Nephron progenitor cell (in vitro differentiated cells): ENCODE measurements around the gene SPATA6L.
"Not testable (repeated sequence)": the region's sequence is repeated elsewhere in the genome, so short reads cannot be mapped to it uniquely, and the experiment has no call there.

ENCODE experiments used
- DNase-seq: peaks from one replicate; pipeline ENCODE4 v3.0.0; 2021
- H3K27ac Mint-ChIP-seq: 2 replicates; pipeline ENCODE4 v1.8.0; 2021; ENCODE audit warnings: mild to moderate bottlenecking, moderate library complexity, mixed read lengths
- H3K27me3 Mint-ChIP-seq: 2 replicates; pipeline ENCODE4 v1.8.0; 2021; ENCODE audit warnings: mild to moderate bottlenecking, low read depth, mixed read lengths; ENCODE audit not compliant: poor library complexity
- H3K36me3 Mint-ChIP-seq: 2 replicates; pipeline ENCODE4 v1.8.0; 2021; ENCODE audit warnings: low read depth, mixed read lengths
- H3K4me1 Mint-ChIP-seq: 2 replicates; pipeline ENCODE4 v1.8.0; 2021; ENCODE audit warnings: mixed read lengths
- H3K4me3 Mint-ChIP-seq: 2 replicates; pipeline ENCODE4 v1.8.0; 2021; ENCODE audit warnings: mild to moderate bottlenecking, moderate library complexity, mixed read lengths
- H3K9me3 Mint-ChIP-seq: 2 replicates; pipeline ENCODE4 v1.8.0; 2021; ENCODE audit warnings: mild to moderate bottlenecking, moderate library complexity, mixed read lengths
- TF ChIP-seq, protein P1 (sequence below): fragments of 200-600 bp; sonication (generic); IDR thresholded peaks from 2 replicates; pipeline ENCODE4 v1.5.0; 2021; ENCODE audit warnings: antibody characterized with exemption

SPATA6L gene

DNA sequence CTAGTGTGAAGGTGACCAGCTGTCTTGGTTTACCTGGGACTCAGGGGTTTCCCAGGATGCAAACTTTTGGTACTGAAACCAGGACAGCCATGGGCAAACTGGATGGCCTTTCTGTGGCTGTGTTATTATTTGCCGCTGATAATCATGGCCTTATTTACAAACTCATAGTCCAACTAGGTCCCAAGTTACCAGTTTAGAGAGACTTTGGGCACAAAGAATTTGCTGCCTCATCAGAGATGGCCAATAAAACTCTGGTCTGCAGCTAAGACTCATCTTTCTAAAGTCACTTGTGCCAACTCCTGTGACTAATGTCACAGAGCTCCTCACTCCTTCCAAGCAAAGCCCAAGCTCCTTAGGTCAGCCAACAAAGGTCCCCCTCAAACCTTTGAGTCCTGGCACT, 51.7 kb downstream of the SPATA6L start:
- H3K4me1 Mint-ChIP-seq = peaks cover 13% of the 10 kb centered on the region
- H3K27ac Mint-ChIP-seq = no peak overlapping the region
- H3K9me3 Mint-ChIP-seq = peaks cover 6% of the 10 kb centered on the region
- no peak for DNase-seq
- H3K27me3 Mint-ChIP-seq = no peaks in the 10 kb centered on the region
- no peak overlapping the region for H3K4me3 Mint-ChIP-seq
- no peaks in the 10 kb centered on the region for H3K36me3 Mint-ChIP-seq
- TF ChIP-seq, protein P1, sequence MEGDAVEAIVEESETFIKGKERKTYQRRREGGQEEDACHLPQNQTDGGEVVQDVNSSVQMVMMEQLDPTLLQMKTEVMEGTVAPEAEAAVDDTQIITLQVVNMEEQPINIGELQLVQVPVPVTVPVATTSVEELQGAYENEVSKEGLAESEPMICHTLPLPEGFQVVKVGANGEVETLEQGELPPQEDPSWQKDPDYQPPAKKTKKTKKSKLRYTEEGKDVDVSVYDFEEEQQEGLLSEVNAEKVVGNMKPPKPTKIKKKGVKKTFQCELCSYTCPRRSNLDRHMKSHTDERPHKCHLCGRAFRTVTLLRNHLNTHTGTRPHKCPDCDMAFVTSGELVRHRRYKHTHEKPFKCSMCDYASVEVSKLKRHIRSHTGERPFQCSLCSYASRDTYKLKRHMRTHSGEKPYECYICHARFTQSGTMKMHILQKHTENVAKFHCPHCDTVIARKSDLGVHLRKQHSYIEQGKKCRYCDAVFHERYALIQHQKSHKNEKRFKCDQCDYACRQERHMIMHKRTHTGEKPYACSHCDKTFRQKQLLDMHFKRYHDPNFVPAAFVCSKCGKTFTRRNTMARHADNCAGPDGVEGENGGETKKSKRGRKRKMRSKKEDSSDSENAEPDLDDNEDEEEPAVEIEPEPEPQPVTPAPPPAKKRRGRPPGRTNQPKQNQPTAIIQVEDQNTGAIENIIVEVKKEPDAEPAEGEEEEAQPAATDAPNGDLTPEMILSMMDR = no peak

GRCh38 chr9:4606033-4606432, 60.2 kb downstream of the SPATA6L start:
- not testable (repeated sequence) for DNase-seq, H3K27me3 Mint-ChIP-seq, H3K36me3 Mint-ChIP-seq, H3K4me3 Mint-ChIP-seq, H3K27ac Mint-ChIP-seq, H3K9me3 Mint-ChIP-seq, H3K4me1 Mint-ChIP-seq

GRCh38 chr9:4604678-4605095, 61.6 kb downstream of the SPATA6L start:
- peaks cover 11% of the 10 kb centered on the region for H3K27me3 Mint-ChIP-seq
- peaks cover 7% of the 10 kb centered on the region for H3K9me3 Mint-ChIP-seq
- H3K4me1 Mint-ChIP-seq = no peaks in the 10 kb centered on the region
- no peak overlapping the region for H3K27ac Mint-ChIP-seq
- DNase-seq = peak; percentile 65
- H3K36me3 Mint-ChIP-seq = no peaks in the 10 kb centered on the region
- H3K4me3 Mint-ChIP-seq = no peak overlapping the region
- TF ChIP-seq, protein P1 = peak; percentile 59

DNA sequence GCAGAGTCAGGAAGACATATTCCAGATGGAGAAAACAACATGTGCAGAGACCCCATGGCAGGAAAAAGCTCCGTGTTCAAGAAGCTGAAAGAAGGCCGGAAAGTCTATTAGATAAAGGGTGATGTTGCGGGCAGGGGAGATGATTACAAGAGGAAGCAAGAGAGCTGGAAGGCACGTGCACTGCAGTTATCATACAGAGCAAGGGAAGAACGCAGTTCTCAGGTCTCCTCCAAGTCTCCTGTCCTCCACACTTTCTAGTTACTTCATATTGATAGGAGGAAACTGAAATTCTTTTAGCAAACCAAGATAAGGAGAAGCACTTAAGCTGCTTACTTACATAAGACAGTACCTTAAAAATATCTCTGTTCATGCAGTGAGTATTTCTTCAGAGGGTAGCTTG, 62.5 kb downstream of the SPATA6L start:
- Mint-ChIP-seq H3K4me1 (no peaks in the 10 kb centered on the region), H3K36me3 (no peaks in the 10 kb centered on the region), H3K27me3 (peaks cover 11% of the 10 kb centered on the region), H3K27ac (no peak overlapping the region), H3K9me3 (peaks cover 4% of the 10 kb centered on the region), H3K4me3 (no peak overlapping the region)
- TF ChIP-seq, protein P1 = no peak
- DNase-seq = no peak

DNA sequence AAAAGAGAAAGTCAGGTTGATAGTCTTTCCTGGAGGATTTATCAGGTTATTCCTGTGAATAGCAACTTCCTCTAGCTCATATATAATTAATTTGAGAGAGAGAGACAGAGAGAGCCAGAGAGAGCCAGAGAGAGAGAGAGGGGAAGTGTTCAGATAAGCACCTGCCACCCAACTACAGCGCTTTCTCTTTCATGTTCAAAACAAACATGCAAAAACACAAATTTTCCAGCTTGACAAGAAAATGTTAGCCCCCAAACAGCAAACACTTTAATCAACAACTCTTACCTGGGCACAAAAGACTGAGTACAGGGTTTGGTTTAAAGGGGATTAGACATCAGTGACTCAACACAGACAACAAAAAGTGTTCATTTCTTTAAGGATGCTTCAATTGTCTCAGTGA, 65.9 kb downstream of the SPATA6L start:
- Mint-ChIP-seq H3K4me3 (no peak overlapping the region), H3K4me1 (peaks cover 13% of the 10 kb centered on the region), H3K9me3 (peaks cover 4% of the 10 kb centered on the region), H3K27ac (no peak overlapping the region), H3K36me3 (no peaks in the 10 kb centered on the region), H3K27me3 (peaks cover 14% of the 10 kb centered on the region)
- TF ChIP-seq, protein P1 = no peak
- DNase-seq = no peak

- peak overlapping the region; percentile 84 for H3K27ac Mint-ChIP-seq
Observed at GRCh38 chr9:4596165-4596922, 69.9 kb downstream of the SPATA6L start.

More at GRCh38 chr9:4596165-4596922, 69.9 kb downstream of the SPATA6L start:
- no peaks in the 10 kb centered on the region for H3K36me3 Mint-ChIP-seq
- H3K4me1 Mint-ChIP-seq = peaks cover 22% of the 10 kb centered on the region
- TF ChIP-seq, protein P1 = no peak
- no peak for DNase-seq
- H3K27me3 Mint-ChIP-seq = peaks cover 18% of the 10 kb centered on the region
- H3K9me3 Mint-ChIP-seq = no peaks in the 10 kb centered on the region
- peak overlapping the region; percentile 9 for H3K4me3 Mint-ChIP-seq
